KMS-11 (cell line): ENCODE data around the gene BAX.

Experiments used
- H2AFZ ChIP-seq: fragments of 200-600 bp; sonication (generic); 2 replicates; pipeline ENCODE4 v1.6.1; 2016; ENCODE audit warnings: antibody characterized with exemption, mixed run types, low read depth
- H3K27ac ChIP-seq: fragments of 200-600 bp; sonication (generic); 2 replicates; pipeline ENCODE4 v1.6.1; 2016; ENCODE audit warnings: mild to moderate bottlenecking, mixed run types
- H3K27me3 ChIP-seq: fragments of 200-600 bp; sonication (generic); 2 replicates; pipeline ENCODE4 v1.6.1; 2017; ENCODE audit warnings: mild to moderate bottlenecking, low read depth, mixed run types, moderate library complexity; ENCODE audit not compliant: insufficient read depth
- H3K36me3 ChIP-seq: fragments of 200-600 bp; sonication (generic); 2 replicates; pipeline ENCODE4 v1.6.1; 2017; ENCODE audit warnings: mild to moderate bottlenecking, mixed run types; ENCODE audit not compliant: insufficient read depth
- H3K4me1 ChIP-seq: fragments of 200-600 bp; sonication (generic); 2 replicates; pipeline ENCODE4 v1.6.1; 2016; ENCODE audit warnings: mild to moderate bottlenecking, low read depth, mixed run types; ENCODE audit not compliant: poor library complexity, severe bottlenecking
- H3K4me2 ChIP-seq: fragments of 200-600 bp; sonication (generic); 2 replicates; pipeline ENCODE4 v1.7.0; 2016; ENCODE audit warnings: mild to moderate bottlenecking, mixed run types
- H3K4me3 ChIP-seq: fragments of 200-600 bp; sonication (generic); IDR thresholded peaks from 2 replicates; pipeline ENCODE4 v1.6.1; 2017; ENCODE audit warnings: low read depth, low read length, mixed read lengths; ENCODE audit not compliant: insufficient read depth
- H3K79me2 ChIP-seq: fragments of 200-600 bp; sonication (generic); 2 replicates; pipeline ENCODE4 v1.6.1; 2016; ENCODE audit warnings: low read depth, mixed run types; ENCODE audit not compliant: insufficient read depth
- H3K9ac ChIP-seq: fragments of 200-600 bp; sonication (generic); 2 replicates; pipeline ENCODE4 v1.6.1; 2016; ENCODE audit warnings: mild to moderate bottlenecking, mixed run types
- H4K20me1 ChIP-seq: fragments of 200-600 bp; sonication (generic); 2 replicates; pipeline ENCODE4 v1.6.1; 2016; ENCODE audit warnings: mild to moderate bottlenecking, mixed run types; ENCODE audit not compliant: insufficient read depth
- CTCF ChIP-seq: fragments of 200-600 bp; sonication (generic); conservative IDR thresholded peaks from 2 replicates; pipeline ENCODE4 v1.6.1; 2017; ENCODE audit warnings: low read depth, mild to moderate bottlenecking, antibody characterized with exemption, low read length, moderate library complexity, mixed read lengths

BAX gene

GRCh38 chr19:48962029-48962848, 7.6 kb downstream of the BAX start:
- Histone ChIP-seq H3K4me2 (peak overlapping the region; percentile 24; the same call in 1 of the 2 replicates), H3K9ac (no peak overlapping the region), H3K79me2 (peaks cover 11% of the 10 kb centered on the region), H3K27ac (no peak overlapping the region), H3K27me3 (no peaks in the 10 kb centered on the region), H3K4me3 (no peak overlapping the region), H3K36me3 (no peaks in the 10 kb centered on the region), H2AFZ (no peak overlapping the region), H4K20me1 (no peaks in the 10 kb centered on the region), H3K4me1 (peaks cover 35% of the 10 kb centered on the region)
- no peak for TF ChIP-seq CTCF

GRCh38 chr19:48962849-48963165, 8.1 kb downstream of the BAX start:
- Histone ChIP-seq H3K27me3 (no peaks in the 10 kb centered on the region), H3K79me2 (peaks cover 11% of the 10 kb centered on the region), H3K36me3 (no peaks in the 10 kb centered on the region), H3K4me1 (peaks cover 35% of the 10 kb centered on the region), H3K27ac (no peak overlapping the region), H3K4me3 (no peak overlapping the region), H4K20me1 (no peaks in the 10 kb centered on the region), H2AFZ (no peak overlapping the region), H3K4me2 (no peak overlapping the region), H3K9ac (no peak overlapping the region)
- no peak for TF ChIP-seq CTCF

- Histone ChIP-seq H3K27me3 (no peaks in the 10 kb centered on the region), H4K20me1 (no peaks in the 10 kb centered on the region), H3K36me3 (no peaks in the 10 kb centered on the region), H3K9ac (no peak overlapping the region), H2AFZ (no peak overlapping the region), H3K27ac (no peak overlapping the region), H3K4me2 (no peak overlapping the region), H3K79me2 (peaks cover 11% of the 10 kb centered on the region), H3K4me1 (peaks cover 35% of the 10 kb centered on the region), H3K4me3 (no peak overlapping the region)
- no peak for TF ChIP-seq CTCF
Measured at GRCh38 chr19:48963371-48964204, 8.9 kb downstream of the BAX start.

GRCh38 chr19:48964205-48965039, 9.7 kb downstream of the BAX start:
- Histone ChIP-seq H3K27ac (no peak overlapping the region), H3K36me3 (no peaks in the 10 kb centered on the region), H3K79me2 (peaks cover 11% of the 10 kb centered on the region), H4K20me1 (no peaks in the 10 kb centered on the region), H3K27me3 (no peaks in the 10 kb centered on the region), H3K4me1 (peaks cover 35% of the 10 kb centered on the region), H3K4me3 (no peak overlapping the region), H3K4me2 (peak overlapping the region; percentile 87), H3K9ac (peak overlapping the region; percentile 34; the same call in 1 of the 2 replicates), H2AFZ (peak overlapping the region; percentile 20; the same call in 1 of the 2 replicates)
- TF ChIP-seq CTCF, result no peak
